Calu3 (cell line): ENCODE measurements around the gene PRUNE2. TPM values are rescaled to one million over a fixed set of nuclear protein-coding genes. Genes with fewer than 3 reads are reported as not detected.

Experiments
- BruUV-seq: library from RNA; stranded (reverse); fragments of 400-500 nt; replicated peaks from 2 replicates; lab custom pipeline; 2021; lab: Mats Ljungman, UMichigan
- CTCF ChIA-PET: fragments of 300-600 bp; sonication (Branson Sonifier 250); formaldehyde crosslinking; loops from one replicate; lab custom pipeline; 2022; ENCODE audit warnings: antibody characterized with exemption; lab: Charles Lee
- DNase-seq: peaks from one replicate; pipeline ENCODE4 v3.0.0; 2022
- H3K27ac Mint-ChIP-seq: one replicate; pipeline ENCODE4 v1.8.0; 2022; ENCODE audit warnings: mixed read lengths; ENCODE audit not compliant: unreplicated experiment
- H3K27me3 Mint-ChIP-seq: one replicate; pipeline ENCODE4 v1.8.0; 2022; ENCODE audit warnings: mixed read lengths; ENCODE audit not compliant: unreplicated experiment
- H3K36me3 Mint-ChIP-seq: one replicate; pipeline ENCODE4 v1.8.0; 2022; ENCODE audit warnings: mild to moderate bottlenecking, moderate library complexity, mixed read lengths; ENCODE audit not compliant: insufficient read depth, unreplicated experiment
- H3K4me1 Mint-ChIP-seq: one replicate; pipeline ENCODE4 v1.8.0; 2022; ENCODE audit warnings: mild to moderate bottlenecking, low read depth, mixed read lengths; ENCODE audit not compliant: unreplicated experiment
- H3K4me3 Mint-ChIP-seq: one replicate; pipeline ENCODE4 v1.8.0; 2022; ENCODE audit warnings: mild to moderate bottlenecking, low read depth, moderate library complexity, mixed read lengths; ENCODE audit not compliant: unreplicated experiment
- H3K9me3 Mint-ChIP-seq: one replicate; pipeline ENCODE4 v1.8.0; 2022; ENCODE audit warnings: low read depth, mixed read lengths; ENCODE audit not compliant: unreplicated experiment
- CTCF ChIP-seq: fragments of 200-600 bp; IDR thresholded peaks from one replicate; pipeline ENCODE4 v1.8.0; 2022; ENCODE audit warnings: antibody characterized with exemption; ENCODE audit not compliant: unreplicated experiment
- intact Hi-C: fragments of 100-400 bp; cut with micrococcal nuclease; formaldehyde crosslinking; loops from one replicate; pipeline ENCODE4 v1.10.0; 2022; ENCODE audit not compliant: unreplicated experiment
- total RNA-seq: library from RNA; stranded (reverse); gene quantifications from 2 replicates; pipeline ENCODE4 v1.2.3, GENCODE V29; 2022

Gene PRUNE2
- total RNA-seq, 1 experiment from 2014 or later: 0.07 TPM

DNA sequence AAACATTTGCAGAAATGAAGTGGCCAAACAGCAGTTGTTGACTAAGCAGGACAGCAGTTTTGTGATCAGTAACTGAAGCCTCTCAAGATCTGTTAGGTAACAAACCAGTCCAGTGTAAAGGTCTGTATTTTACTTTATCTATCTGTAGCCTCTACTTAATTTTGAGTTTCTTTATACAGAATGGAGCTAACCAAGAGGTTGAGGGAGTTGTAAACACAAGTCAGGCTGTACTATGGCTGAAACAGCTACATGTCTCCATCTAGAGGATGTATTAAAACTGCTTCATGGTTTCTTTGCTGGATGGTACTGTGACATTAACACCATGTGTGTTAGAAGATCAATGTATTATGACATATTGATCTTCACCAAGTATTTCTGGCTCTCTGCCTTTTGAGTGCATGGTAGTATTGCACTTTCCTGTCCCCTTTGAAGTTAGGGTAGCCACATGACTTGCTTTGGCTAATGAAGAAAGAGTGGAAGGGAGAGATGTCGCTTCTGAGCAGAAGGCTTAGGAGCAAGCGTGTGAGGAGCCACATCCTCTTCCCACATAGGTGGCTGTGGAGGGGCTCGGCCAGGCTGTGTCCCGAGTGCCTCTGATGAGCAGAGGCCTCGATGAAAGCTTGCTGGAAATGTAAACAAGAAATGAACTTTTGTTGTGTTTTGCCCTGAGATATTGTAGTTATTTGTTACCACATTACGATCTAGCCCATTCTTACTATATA lies 247.2 kb downstream of the PRUNE2 start:
- CTCF ChIA-PET: interaction anchor here (1.0 to 1.5 kb wide), 4 partner anchors 199 to 264 kb away, joined by 3 to 7 read pairs (median 4); partner anchors contain the start of gene GCNT1
- Mint-ChIP-seq H3K4me3 (no peak overlapping the region), H3K9me3 (no peaks in the 10 kb centered on the region), H3K27ac (no peak overlapping the region), H3K36me3 (no peaks in the 10 kb centered on the region), H3K27me3 (no peaks in the 10 kb centered on the region), H3K4me1 (no peaks in the 10 kb centered on the region)
- intact Hi-C loops: loop anchor here (1.0 kb wide), 2 partner anchors 211 to 255 kb away; no protein-coding TSS in a partner anchor
- BruUV-seq: no TSS peak
- TF ChIP-seq CTCF: no peak
- DNase-seq: no peak

GRCh38 chr9:76657265-76657664 lies 248.6 kb downstream of the PRUNE2 start:
- no TSS peak for BruUV-seq
- Mint-ChIP-seq H3K4me3 (no peak overlapping the region), H3K4me1 (no peaks in the 10 kb centered on the region), H3K9me3 (no peaks in the 10 kb centered on the region), H3K27me3 (no peaks in the 10 kb centered on the region), H3K36me3 (no peaks in the 10 kb centered on the region), H3K27ac (no peak overlapping the region)
- no peak for TF ChIP-seq CTCF
- intact Hi-C loops: no loop called here
- no peak for DNase-seq
- CTCF ChIA-PET: no interaction called here

GRCh38 chr9:76655971-76656370 lies 249.9 kb downstream of the PRUNE2 start:
- intact Hi-C loops: no loop called here
- H3K36me3 Mint-ChIP-seq: no peaks in the 10 kb centered on the region
- H3K4me3 Mint-ChIP-seq: no peak overlapping the region
- no TSS peak for BruUV-seq
- H3K4me1 Mint-ChIP-seq: no peaks in the 10 kb centered on the region
- no peak for TF ChIP-seq CTCF
- CTCF ChIA-PET: no interaction called here
- no peaks in the 10 kb centered on the region for H3K9me3 Mint-ChIP-seq
- H3K27me3 Mint-ChIP-seq: no peaks in the 10 kb centered on the region
- DNase-seq: no peak
- no peak overlapping the region for H3K27ac Mint-ChIP-seq

- intact Hi-C loops: no loop called here
- Mint-ChIP-seq H3K9me3 (no peaks in the 10 kb centered on the region), H3K27ac (no peak overlapping the region), H3K4me3 (no peak overlapping the region), H3K27me3 (no peaks in the 10 kb centered on the region), H3K4me1 (no peaks in the 10 kb centered on the region), H3K36me3 (no peaks in the 10 kb centered on the region)
- TF ChIP-seq CTCF: no peak
- DNase-seq: no peak
- CTCF ChIA-PET: interaction anchor here (0.5 kb wide), 1 partner anchor 22 kb away, joined by 4 read pairs; no protein-coding TSS in a partner anchor
- BruUV-seq: no TSS peak
Measured at GRCh38 chr9:76655121-76655541, 250.8 kb downstream of the PRUNE2 start.
